ENCODE results near the gene JCHAIN.

Gene JCHAIN

DNA sequence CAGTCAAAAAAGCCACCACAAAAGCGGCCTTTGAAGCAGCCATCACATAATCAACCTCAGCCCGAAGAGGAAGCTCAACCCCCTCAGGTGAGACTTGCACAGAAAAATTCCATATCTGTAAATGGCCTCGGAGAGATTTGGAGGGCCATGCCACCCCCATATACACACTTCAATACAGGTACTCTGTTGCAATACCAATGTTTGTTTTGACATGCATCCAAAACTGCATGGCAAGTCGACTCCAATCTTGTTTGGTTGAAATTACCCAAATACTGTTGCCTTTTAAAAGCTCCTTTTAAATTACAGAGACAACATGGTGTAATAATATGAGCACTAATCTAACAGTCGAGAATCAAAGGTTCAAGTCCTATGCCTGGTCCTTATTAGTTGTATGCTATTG is 31.8 kb downstream of the JCHAIN start:
- DNase-seq = no peak

DNA sequence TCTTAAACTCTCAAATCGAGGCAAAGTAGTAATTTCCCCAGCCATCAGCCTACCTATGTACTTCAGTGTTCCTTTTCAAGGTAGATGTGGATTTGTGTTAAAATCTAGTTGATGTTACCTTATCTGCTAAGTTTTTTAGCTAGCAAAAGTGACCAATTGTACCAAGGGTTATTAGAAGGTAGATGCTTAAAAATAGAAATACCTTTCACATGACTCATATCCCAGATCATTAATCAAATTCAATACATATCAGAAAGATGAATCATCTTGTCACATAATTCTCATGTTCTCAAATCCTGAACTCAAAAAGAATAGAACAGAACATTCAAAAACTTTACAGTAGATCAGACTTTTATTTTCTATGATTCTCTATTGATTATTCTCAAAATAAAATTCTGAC is 34.3 kb downstream of the JCHAIN start:
- no peak for DNase-seq

DNA sequence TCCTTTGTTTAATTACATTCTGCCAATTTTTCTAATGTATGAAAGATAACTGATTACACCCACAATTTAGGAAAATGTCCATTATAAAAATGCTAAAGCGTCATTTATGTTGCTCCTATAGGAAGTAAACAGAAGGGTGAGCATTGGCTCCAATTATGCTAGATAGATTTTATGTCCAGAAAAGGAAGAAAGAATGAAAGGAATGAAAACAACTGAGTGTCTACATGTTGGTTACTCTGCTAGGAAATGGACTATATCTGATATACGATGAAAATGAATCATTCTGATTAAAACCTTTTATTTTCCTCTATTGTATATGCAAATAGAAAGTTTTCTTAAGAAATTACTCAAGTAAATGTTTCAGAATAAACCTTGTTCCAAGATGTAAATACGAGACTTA is 36.1 kb downstream of the JCHAIN start:
- DNase-seq = no peak

DNA sequence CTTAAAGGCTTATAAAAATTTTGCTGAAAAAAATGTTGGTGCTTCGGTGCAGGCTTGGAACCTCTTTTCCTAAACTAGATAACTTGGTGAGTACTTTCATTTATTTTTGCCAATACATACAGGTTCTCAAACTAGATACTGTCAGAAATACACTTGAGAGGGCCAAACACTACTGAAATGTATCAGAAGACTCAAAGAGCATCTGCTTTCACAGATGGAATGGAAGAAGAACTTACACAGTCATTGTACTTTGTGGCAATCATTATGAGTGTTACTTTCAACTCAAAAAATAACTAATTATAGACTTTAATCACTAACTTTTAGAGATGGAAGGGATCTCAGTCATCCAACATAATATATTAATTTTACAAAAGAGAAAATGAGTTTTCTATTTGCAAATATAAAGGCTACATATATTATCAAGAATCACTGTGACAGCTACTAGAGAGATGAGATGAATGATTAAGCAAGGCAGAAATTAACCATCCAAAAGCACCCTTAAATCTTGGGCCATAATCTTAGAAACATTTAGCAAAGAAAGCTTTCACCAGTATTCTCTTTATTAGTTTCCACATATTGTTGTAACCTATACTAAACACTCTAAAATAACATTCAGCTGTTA is 36.7 kb downstream of the JCHAIN start:
- DNase-seq = no peak

DNA sequence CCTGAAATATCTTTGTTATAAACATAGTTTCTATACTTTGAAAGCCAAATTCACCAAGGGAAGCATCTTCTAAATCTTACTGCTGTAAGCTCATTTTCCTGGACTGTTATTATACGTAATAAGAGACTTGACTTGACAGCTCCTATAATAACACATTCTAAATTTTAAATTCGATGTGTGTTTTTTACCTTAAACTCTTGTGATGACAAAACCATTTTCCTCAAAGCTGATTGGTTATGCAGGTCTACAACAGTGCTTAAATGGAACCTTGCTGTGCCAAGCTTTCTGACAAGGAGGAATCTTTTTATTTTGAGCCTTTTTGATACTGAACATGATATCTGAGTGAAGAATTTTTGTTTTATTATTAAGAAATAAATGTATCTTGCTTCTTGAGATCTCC is 37.9 kb downstream of the JCHAIN start, which contains the start of gene ENAM:
Gene ENAM, plus strand, starts transcription at position 301 of the 400 bp plus-strand sequence. CDS start 757 bp downstream, outside the sequence.
- DNase-seq = no peak

DNA sequence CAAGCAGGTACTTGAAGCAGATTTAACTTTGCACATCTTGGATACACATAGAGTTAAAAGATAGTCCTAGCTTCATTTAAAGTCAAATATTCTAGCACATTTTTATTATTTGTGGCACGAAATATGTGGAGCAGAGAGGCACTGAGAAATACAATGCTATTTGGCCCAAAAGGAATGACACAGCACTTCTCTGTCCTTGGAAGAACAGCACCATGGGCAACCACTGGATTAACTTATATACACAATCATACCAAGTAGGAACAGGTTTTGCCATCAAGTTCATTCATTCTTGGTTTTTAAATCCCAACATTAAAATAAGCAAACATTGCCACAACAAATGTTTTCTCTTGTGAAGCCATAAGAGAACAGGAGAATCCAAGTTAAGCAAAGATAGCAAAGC is 38.7 kb downstream of the JCHAIN start:
- DNase-seq = no peak

DNA sequence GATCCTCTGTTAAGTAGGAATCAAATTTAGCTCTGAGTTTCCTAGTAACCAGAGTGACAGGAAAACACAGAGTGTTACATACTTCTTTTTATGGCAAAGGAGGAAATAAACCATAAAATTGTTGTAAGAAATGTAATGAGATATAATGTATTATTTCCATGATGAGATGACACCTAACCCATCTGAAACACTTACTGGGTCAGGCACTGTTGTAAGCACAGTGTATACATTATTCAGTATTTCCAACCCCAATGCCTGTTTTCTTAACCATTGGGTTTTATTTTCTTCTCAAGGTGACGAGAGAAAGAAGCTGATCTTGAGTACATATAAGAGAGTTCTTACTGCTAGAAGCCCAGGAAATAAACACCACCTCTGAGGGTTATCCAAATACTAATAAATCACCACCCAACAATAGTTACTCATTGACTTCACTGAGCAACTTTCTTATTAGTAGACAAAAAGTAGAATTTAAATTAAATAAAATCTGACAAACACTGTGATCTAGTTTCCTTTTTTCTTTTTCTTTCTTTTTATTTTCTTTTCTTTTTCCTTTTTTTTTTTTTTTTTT is 42.0 kb downstream of the JCHAIN start:
- DNase-seq = no peak

DNA sequence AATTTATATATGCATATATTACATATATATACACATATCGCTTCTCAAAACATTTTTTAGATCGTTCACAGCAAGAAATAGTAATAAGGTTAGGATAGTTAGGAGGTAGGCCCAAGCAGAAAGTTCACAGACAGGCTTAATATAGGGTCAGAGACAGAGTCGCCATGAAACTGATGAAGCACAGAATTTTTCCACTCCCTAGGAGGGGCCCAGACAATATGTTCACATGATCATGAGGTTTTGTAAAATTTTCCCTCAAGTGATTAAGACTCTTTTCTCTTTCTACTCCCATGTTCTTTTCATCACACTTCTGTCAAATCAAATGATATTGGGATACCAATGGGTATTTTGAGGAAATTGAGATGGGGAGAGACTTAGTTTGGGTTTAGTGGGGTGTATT is 43.0 kb downstream of the JCHAIN start:
- no peak for DNase-seq

DNA sequence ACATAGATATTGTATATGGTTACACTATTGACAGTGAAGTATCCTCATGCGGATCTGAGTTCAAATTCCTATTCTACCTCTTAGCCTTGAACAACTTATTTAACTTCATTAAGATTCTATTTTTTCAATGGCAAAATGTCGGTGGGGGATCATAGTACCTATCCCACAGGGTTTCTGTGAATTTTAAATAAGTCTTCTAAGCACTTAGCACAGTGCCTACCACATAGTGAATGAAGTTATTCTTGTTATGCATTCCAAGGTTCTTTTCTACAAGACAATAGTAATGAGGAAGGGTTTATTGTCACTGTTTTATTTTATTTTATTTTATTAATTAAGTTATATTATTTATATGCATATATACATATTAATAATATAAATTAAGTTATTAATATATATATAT is 46.5 kb downstream of the JCHAIN start:
- DNase-seq = no peak

DNA sequence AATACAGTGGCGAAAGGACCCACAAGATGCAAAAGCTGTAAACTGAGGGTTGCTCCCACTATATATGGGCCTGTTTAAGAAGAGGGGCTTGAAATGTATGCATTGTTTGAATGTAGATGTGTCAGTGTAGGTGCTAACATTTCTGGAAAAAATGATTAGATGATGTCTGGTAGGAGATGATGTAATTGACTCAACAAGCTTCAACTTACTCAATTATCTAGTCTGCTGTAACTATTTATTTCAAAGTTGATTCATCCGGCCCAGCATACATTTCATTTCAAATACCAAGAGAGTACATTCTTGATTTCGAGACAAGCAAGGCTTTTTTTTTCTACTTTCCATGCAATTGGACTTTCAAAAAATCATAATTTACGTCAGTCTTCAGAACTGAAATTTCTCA is 47.0 kb downstream of the JCHAIN start:
- DNase-seq = no peak

DNA sequence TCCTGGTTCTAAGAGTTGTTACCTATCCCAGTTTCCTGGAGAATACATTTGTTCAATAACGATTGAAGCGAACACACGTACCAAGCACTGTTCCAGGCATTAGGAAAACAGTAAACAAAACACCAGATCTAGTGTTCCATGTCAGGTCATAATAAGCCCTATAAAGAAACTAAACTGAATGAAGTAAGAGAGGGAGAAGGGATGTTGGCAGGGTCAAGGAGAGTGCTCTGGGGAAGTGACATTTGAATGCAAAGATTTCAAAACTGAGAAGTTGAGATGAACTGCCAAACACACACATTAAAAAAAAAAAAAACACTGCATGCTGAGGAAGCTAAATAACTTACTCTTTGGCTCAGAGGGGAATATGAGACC is 52.1 kb downstream of the JCHAIN start:
- no peak for DNase-seq

DNA sequence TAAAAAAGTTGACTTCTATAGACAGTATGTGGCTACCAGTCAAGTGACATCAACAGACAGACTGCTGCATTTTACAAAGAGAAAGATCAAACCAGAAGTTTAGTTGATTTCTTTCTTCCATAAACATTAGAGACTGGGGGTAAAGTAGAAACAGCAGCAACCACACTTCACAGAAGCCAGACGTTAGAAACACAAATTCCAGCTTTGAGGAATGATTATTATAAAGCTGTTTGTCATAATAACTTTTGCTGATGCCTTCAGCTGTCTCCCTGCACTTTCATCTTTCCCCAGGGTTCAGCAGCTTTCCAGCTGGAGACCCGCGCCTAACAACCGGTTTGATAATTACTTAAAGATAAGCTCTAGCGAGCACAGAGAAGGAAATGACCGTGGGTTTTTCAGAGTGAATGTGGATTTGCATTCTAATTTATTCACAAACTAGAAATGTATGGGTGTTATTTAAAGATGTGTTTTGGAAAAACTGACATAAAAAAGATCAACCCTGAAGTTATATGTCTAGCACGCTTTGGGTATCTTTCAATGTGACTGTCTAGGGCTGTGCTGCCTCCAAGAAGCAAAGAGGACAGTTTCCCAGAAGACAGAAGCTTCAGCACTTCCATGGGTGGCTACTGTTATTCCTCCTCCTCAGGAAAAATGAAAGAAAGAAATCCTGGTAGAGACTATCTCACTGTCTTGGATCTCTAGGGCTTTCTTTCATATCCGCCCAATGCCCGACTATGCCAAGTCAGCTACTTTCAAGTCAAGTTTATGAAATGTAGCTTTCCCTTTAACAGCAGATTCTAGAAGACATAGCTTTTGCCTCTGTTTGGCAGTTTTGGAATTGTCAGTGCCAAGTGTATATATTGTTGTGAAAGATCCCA is 52.8 kb downstream of the JCHAIN start:
- DNase-seq = no peak

DNA sequence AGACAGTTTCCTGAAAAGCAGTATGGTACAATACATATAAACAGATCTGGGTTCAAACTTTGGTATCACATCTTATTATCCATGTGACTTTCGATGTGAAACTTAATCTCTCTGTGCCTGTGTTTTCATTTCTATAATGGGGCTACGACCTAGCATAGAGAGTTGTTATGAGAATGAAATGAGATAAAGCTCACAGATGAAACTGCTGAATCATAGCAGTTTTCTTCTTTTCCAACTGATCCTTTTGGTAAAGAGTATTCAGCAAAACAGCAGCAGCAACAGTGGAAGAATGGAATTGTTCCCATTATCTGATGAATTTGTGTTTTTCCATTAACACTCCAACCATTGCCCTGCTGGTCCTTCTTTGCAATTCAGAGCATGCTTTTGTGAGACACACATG is 58.0 kb downstream of the JCHAIN start:
- DNase-seq = no peak

DNA sequence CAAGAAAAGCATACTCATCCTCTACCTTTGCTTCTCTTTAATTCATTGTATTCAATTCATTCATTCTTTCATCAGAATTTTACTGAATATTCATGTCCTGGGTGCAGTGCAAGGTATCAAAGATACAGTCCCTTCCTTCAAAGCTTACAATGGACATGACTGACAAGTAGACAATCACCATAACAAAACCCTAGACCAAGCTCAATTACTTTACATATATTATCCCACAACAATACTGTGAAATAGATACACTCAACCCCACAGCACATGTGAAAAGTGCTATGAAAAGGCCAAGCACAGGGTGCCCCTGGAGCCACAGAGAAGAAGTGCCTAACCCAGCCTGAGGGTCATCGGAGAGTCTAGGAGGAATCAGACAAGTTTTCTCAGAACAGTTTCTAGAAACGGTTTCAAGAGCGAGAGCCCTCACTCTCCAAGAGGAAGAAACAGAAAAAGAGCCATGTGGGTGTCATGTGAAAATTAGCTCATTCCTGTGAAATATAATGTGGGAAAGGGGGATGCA is 58.9 kb downstream of the JCHAIN start:
- DNase-seq = no peak

DNA sequence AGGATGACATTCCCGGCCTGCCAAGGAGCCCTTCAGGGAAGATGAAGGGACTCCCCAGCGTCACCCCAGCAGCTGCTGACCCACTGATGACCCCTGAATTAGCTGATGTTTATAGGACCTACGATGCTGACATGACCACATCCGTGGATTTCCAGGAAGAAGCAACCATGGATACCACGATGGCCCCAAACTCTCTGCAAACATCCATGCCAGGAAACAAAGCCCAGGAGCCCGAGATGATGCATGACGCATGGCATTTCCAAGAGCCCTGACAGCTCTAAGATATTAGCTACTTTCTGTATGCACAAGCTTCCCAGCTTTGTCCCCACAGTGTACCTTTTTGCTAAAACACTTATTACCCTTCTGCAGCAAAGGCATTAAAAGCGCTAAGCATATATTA is 59.8 kb downstream of the JCHAIN start:
- no peak for DNase-seq

All from DMS 273 treated with DMSO at 0.1 percent for 48 hours (cell line).